A549 (cell line): Measurements from ENCODE around the gene ZMAT3. TPM values are rescaled to one million over a fixed set of nuclear protein-coding genes. Genes with fewer than 3 reads are reported as not detected.

Experiments used
- ATAC-seq, 2 experiments: fragments of 200-7000 bp in 1 of 2; fragments of >200 bp in 1 of 2; cut with Nextera tagmentation in 1 of 2; cut with Tn5 transposase in 1 of 2; 3 replicates each; pipeline versions ENCODE4 v1.8.0 to v1.9.1; 2018 to 2020; ENCODE audit warnings: mild to moderate bottlenecking in 1 of 2, moderate library complexity in 1 of 2
- CTCF ChIA-PET: fragments of 300-600 bp; sonication (Branson Sonifier 250); formaldehyde crosslinking; extraction: SDS; loops from one replicate; lab custom pipeline; 2021; ENCODE audit warnings: antibody characterized with exemption, inconsistent platforms; lab: Yijun Ruan, JAX
- POLR2A ChIA-PET: fragments of 350-600 bp; formaldehyde crosslinking; extraction: SDS; loops from one replicate; lab custom pipeline; 2021; ENCODE audit warnings: antibody characterized with exemption, inconsistent platforms; lab: Yijun Ruan, JAX
- DNase-seq, 2 experiments: peaks; one replicate each; pipeline versions ENCODE4 v3.0.0 to v3.0.0-alpha.2; 2011 to 2016; ENCODE audit warnings: low read depth in 1 of 2, low spot score in 1 of 2
- FAIRE-seq: peaks from 2 replicates; lab custom pipeline; 2011; peaks lifted over from hg19 to GRCh38; lab: Jason Lieb, UNC
- H3K27ac ChIP-seq, 2 experiments: fragments of >200 bp; sonication (Bioruptor Twin); formaldehyde crosslinking; 3 replicates each; pipeline ENCODE4 v1.5.1; 2016 to 2017
- H3K4me1 ChIP-seq: fragments of >200 bp; sonication (Bioruptor Twin); formaldehyde crosslinking; 3 replicates; pipeline ENCODE4 v1.6.1; 2016
- H3K4me2 ChIP-seq: fragments of >200 bp; sonication (Bioruptor Twin); formaldehyde crosslinking; 3 replicates; pipeline ENCODE4 v1.6.1; 2016
- H3K4me3 ChIP-seq: fragments of >200 bp; sonication (Bioruptor Twin); formaldehyde crosslinking; 3 replicates; pipeline ENCODE4 v1.5.1; 2016
- H3K9me3 ChIP-seq: fragments of >200 bp; sonication (Bioruptor Twin); formaldehyde crosslinking; 3 replicates; pipeline ENCODE4 v1.6.1; 2016
- BHLHE40 ChIP-seq: IDR thresholded peaks from 2 replicates; pipeline ENCODE4 v1.6.1; 2012; ENCODE audit warnings: low read depth, low read length, inconsistent platforms
- CBX8 ChIP-seq: fragments of 200-600 bp; sonication (generic); IDR thresholded peaks from 2 replicates; pipeline ENCODE4 v1.6.1; 2016
- EHF ChIP-seq: fragments of 250-450 bp; sonication (Bioruptor Pico); IDR thresholded peaks from 2 replicates; pipeline ENCODE4 v1.5.0; 2020; ENCODE audit warnings: mild to moderate bottlenecking
- EHMT2 ChIP-seq: fragments of 200-600 bp; sonication (generic); IDR thresholded peaks from 2 replicates; pipeline ENCODE4 v1.6.1; 2016; ENCODE audit warnings: antibody characterized with exemption, low read depth, mild to moderate bottlenecking, moderate library complexity
- EP300 ChIP-seq, 2 experiments: fragments of >200 bp; sonication (Bioruptor Twin); formaldehyde crosslinking; IDR thresholded peaks; 2 replicates in 1 of 2; 3 replicates in 1 of 2; pipeline ENCODE4 v1.6.1; 2016 to 2017
- GATA3 ChIP-seq: IDR thresholded peaks from 2 replicates; pipeline ENCODE4 v1.6.1; 2012; ENCODE audit warnings: borderline replicate concordance
- HEYL ChIP-seq: fragments of 250-450 bp; sonication (Bioruptor Pico); IDR thresholded peaks from 2 replicates; pipeline ENCODE4 v1.8.0; 2021; ENCODE audit warnings: mild to moderate bottlenecking, moderate library complexity
- HOXB5 ChIP-seq: fragments of 250-450 bp; sonication (Bioruptor Pico); IDR thresholded peaks from 2 replicates; pipeline ENCODE4 v1.5.0; 2020; ENCODE audit warnings: mild to moderate bottlenecking, moderate library complexity
- KDM1A ChIP-seq: fragments of 200-600 bp; sonication (generic); IDR thresholded peaks from 2 replicates; pipeline ENCODE4 v1.6.1; 2016; ENCODE audit warnings: low read depth, mild to moderate bottlenecking
- MAFK ChIP-seq: fragments of 450-650 bp; IDR thresholded peaks from 2 replicates; pipeline ENCODE4 v1.6.1; 2014; ENCODE audit not compliant: partially characterized antibody
- PHF8 ChIP-seq: fragments of 200-600 bp; sonication (generic); IDR thresholded peaks from 2 replicates; pipeline ENCODE4 v1.6.1; 2016; ENCODE audit warnings: low read depth, mild to moderate bottlenecking, antibody characterized with exemption, moderate library complexity, borderline replicate concordance
- RNF2 ChIP-seq: fragments of 200-600 bp; sonication (generic); IDR thresholded peaks from 2 replicates; pipeline ENCODE4 v1.6.1; 2016; ENCODE audit warnings: low read depth, mild to moderate bottlenecking, antibody characterized with exemption, moderate library complexity, borderline replicate concordance
- SMC3 ChIP-seq: fragments of >200 bp; sonication (Bioruptor Twin); formaldehyde crosslinking; IDR thresholded peaks from 3 replicates; pipeline ENCODE4 v1.6.1; 2018; ENCODE audit warnings: inconsistent platforms
- ZC3H11A ChIP-seq: fragments of 450-650 bp; IDR thresholded peaks from 2 replicates; pipeline ENCODE4 v1.6.1; 2014; ENCODE audit warnings: antibody characterized with exemption, mild to moderate bottlenecking
- WGBS: methylation state at CpG from one replicate; pipeline ENCODE4 v1.1.6; 2017; ENCODE audit errors: missing lambda C conversion rate; 5-methylcytosine and 5-hydroxymethylcytosine counted together
- polyA plus RNA-seq, 4 experiments: library from polyadenylated mRNA; depleted of rRNA in 3 of 4; stranded (reverse); fragments of >200 nt; fragmentation: RNase III in 1 of 4; extraction: RNeasy Plus Mini Kit Qiagen cat#74134 plus additional on column Dnase treatment in 1 of 4; gene quantifications; 2 replicates in 3 of 4; 3 replicates in 1 of 4; pipeline ENCODE4 v1.2.3, GENCODE V29; 2011 to 2017
- TF ChIP-seq, protein P1 (sequence below): IDR thresholded peaks from 2 replicates; pipeline ENCODE4 v1.6.1; 2012
- TF ChIP-seq, protein P2 (sequence below): fragments of 250-450 bp; sonication (Bioruptor Pico); IDR thresholded peaks from 2 replicates; pipeline ENCODE4 v1.5.0; 2021; ENCODE audit warnings: mild to moderate bottlenecking, moderate library complexity, borderline replicate concordance
- TF ChIP-seq, protein P3 (sequence below): fragments of 250-450 bp; sonication (Bioruptor Pico); IDR thresholded peaks from 2 replicates; pipeline ENCODE4 v1.5.0; 2020; ENCODE audit warnings: low read depth, mild to moderate bottlenecking, moderate library complexity
- TF ChIP-seq, protein P4 (sequence below): fragments of >200 bp; sonication (Bioruptor Twin); formaldehyde crosslinking; IDR thresholded peaks from 3 replicates; pipeline ENCODE4 v1.6.1; 2016

ZMAT3 gene
- polyA plus RNA-seq, 2 of the 4 experiments (the other 2 are of a cell fraction): 5.7 to 12.2 TPM

DNA sequence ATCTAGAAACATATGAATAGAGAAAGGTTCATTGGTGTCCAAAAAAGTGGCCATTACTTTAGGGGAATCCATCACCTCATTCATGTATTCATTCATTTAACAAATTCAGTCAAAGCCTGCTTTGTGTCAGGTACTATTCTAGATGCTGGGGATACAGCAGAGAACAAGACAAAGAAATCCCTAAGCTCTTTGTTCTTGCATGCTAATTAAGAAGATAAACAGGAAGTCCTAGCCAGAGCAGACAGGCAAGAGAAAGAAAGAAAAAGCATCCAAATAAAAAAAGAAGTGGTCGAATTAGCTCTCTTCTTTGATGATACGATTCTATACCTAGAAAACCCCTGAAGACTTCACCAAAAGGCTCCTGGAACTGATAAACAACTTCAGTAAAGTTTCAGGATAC is 12.4 kb upstream of the ZMAT3 start:
- ChIA-PET CTCF (interaction anchor here (1.7 kb wide), 1 partner anchor 15 kb away, joined by 6 read pairs; no protein-coding TSS in a partner anchor), POLR2A (no interaction called here)
- H3K9me3 ChIP-seq: no peaks in the 10 kb centered on the region
- H3K4me1 ChIP-seq: no peaks in the 10 kb centered on the region
- TF ChIP-seq MAFK: no peak
- H3K4me3 ChIP-seq: no peak overlapping the region
- no peak overlapping the region for H3K27ac ChIP-seq
- ATAC-seq (no peak), DNase-seq (no peak), FAIRE-seq (no peak)
- H3K4me2 ChIP-seq: no peak overlapping the region
- 2% methylated on average over 2 of the region's 2 CpGs for WGBS

DNA sequence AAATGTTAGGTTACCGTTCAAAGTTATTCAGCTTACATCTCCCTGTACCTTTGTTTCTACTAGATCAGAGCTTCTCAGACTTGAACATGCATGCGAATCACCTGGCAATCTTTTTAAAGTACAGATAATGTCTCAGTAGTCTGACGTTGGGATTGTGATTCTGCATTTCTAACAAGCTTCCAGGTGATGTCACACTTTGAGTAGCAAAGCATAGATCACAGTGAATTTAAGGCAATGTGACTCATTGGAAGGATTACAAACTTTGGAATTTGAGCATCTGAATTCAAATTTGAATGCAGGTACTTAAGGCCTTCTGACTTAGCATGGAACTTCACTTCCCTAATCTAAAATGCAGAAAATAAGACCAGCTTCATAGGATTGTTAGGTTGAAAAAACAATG is 10.8 kb upstream of the ZMAT3 start:
- no peak for FAIRE-seq
- Histone ChIP-seq H3K9me3 (no peaks in the 10 kb centered on the region), H3K4me3 (no peak overlapping the region), H3K4me2 (no peak overlapping the region), H3K27ac (no peak overlapping the region), H3K4me1 (no peaks in the 10 kb centered on the region)
- TF ChIP-seq, protein P1, sequence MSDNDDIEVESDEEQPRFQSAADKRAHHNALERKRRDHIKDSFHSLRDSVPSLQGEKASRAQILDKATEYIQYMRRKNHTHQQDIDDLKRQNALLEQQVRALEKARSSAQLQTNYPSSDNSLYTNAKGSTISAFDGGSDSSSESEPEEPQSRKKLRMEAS: no peak
- no peak for ATAC-seq
- ChIA-PET CTCF (interaction anchor here (1.1 to 1.4 kb wide), 3 partner anchors 12 to 233 kb away, joined by 3 read pairs; no protein-coding TSS in a partner anchor), POLR2A (no interaction called here)
- DNase-seq: no peak
- 52% methylated on average over 3 of the region's 3 CpGs for WGBS

DNA sequence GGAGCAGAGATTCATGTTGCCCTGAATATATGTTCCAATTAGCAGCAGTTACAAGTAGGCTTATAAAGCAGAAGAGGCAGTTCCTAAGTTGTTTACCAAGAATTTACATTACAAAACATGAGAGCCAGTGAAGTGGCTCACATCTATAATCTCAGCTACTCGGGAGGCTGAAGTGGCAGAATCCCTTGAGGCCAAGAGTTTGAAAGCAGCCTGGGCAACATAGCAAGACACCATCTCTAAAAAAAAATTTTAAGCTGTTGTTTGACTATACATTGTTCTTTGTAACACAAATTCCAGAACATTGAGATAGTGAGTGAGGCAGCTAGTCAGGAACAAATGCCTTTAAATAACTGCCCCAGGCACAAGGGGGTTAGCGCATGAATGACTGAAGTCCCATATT is 10.3 kb upstream of the ZMAT3 start:
- H3K27ac ChIP-seq: no peak overlapping the region
- FAIRE-seq: no peak
- WGBS: 50% methylated on average over 2 of the region's 2 CpGs
- DNase-seq: no peak
- no peaks in the 10 kb centered on the region for H3K4me1 ChIP-seq
- ChIA-PET CTCF (interaction anchor here (1.1 to 1.4 kb wide), 2 partner anchors 12 to 234 kb away, joined by 3 read pairs; no protein-coding TSS in a partner anchor), POLR2A (no interaction called here)
- TF ChIP-seq CBX8 (no peak), SMC3 (no peak)
- no peaks in the 10 kb centered on the region for H3K9me3 ChIP-seq
- H3K4me2 ChIP-seq: no peak overlapping the region
- ATAC-seq: no peak
- no peak overlapping the region for H3K4me3 ChIP-seq

DNA sequence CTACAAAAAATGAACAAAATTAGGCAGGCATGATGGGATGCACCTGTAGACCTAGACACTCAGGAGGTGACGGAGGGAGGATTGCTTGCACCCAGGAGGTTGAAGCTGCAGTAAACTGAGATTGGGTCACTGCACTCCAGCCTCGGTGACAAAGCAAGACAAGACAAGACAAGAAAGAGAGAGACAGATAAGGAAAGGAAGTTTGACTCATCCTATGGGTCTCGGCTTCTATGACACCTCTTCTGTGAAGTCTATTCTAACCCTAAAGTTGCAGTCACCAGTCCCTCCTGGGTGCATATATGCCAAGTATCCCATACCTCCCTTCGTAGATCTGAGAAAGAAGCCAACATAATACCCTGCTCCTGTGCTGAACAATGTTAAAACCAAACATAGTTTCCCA is 7.9 kb upstream of the ZMAT3 start:
- H3K27ac ChIP-seq: no peak overlapping the region
- TF ChIP-seq EHMT2: no peak
- TF ChIP-seq, protein P2, sequence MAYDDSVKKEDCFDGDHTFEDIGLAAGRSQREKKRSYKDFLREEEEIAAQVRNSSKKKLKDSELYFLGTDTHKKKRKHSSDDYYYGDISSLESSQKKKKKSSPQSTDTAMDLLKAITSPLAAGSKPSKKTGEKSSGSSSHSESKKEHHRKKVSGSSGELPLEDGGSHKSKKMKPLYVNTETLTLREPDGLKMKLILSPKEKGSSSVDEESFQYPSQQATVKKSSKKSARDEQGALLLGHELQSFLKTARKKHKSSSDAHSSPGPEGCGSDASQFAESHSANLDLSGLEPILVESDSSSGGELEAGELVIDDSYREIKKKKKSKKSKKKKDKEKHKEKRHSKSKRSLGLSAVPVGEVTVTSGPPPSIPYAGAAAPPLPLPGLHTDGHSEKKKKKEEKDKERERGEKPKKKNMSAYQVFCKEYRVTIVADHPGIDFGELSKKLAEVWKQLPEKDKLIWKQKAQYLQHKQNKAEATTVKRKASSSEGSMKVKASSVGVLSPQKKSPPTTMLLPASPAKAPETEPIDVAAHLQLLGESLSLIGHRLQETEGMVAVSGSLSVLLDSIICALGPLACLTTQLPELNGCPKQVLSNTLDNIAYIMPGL: no peak
- no peak for TF ChIP-seq RNF2
- TF ChIP-seq, protein P3, sequence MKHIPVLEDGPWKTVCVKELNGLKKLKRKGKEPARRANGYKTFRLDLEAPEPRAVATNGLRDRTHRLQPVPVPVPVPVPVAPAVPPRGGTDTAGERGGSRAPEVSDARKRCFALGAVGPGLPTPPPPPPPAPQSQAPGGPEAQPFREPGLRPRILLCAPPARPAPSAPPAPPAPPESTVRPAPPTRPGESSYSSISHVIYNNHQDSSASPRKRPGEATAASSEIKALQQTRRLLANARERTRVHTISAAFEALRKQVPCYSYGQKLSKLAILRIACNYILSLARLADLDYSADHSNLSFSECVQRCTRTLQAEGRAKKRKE (CRISPR knock-in tag): no peak
- TF ChIP-seq HEYL (CRISPR knock-in tag): no peak
- no peak for TF ChIP-seq EHF
- TF ChIP-seq CBX8: no peak
- no peak for TF ChIP-seq EP300 (IDR thresholded peaks at IDR 0.05)
- no peak for TF ChIP-seq KDM1A
- TF ChIP-seq, protein P4, sequence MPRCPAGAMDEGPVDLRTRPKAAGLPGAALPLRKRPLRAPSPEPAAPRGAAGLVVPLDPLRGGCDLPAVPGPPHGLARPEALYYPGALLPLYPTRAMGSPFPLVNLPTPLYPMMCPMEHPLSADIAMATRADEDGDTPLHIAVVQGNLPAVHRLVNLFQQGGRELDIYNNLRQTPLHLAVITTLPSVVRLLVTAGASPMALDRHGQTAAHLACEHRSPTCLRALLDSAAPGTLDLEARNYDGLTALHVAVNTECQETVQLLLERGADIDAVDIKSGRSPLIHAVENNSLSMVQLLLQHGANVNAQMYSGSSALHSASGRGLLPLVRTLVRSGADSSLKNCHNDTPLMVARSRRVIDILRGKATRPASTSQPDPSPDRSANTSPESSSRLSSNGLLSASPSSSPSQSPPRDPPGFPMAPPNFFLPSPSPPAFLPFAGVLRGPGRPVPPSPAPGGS: no peak
- no peak for TF ChIP-seq HOXB5 (CRISPR knock-in tag)
- TF ChIP-seq PHF8: no peak
- no peak for TF ChIP-seq BHLHE40
- TF ChIP-seq GATA3: no peak
- TF ChIP-seq ZC3H11A: no peak
- ATAC-seq (no peak), FAIRE-seq (no peak), DNase-seq (no peak)
- 77% methylated on average over 4 of the region's 4 CpGs for WGBS
- H3K4me3 ChIP-seq: no peak overlapping the region
- no peaks in the 10 kb centered on the region for H3K9me3 ChIP-seq
- POLR2A ChIA-PET: no interaction called here
- no peaks in the 10 kb centered on the region for H3K4me1 ChIP-seq
- no peak overlapping the region for H3K4me2 ChIP-seq
- CTCF ChIA-PET: no interaction called here
